ENCODE measurements around the gene UGT1A9. TPM values are rescaled to one million over a fixed set of nuclear protein-coding genes. Genes with fewer than 3 reads are reported as not detected.

UGT1A9 gene
- total and polyA plus RNA-seq, 2 donors (not counting 1 experiment from before 2014, with no cell fraction given) = not detected

DNA sequence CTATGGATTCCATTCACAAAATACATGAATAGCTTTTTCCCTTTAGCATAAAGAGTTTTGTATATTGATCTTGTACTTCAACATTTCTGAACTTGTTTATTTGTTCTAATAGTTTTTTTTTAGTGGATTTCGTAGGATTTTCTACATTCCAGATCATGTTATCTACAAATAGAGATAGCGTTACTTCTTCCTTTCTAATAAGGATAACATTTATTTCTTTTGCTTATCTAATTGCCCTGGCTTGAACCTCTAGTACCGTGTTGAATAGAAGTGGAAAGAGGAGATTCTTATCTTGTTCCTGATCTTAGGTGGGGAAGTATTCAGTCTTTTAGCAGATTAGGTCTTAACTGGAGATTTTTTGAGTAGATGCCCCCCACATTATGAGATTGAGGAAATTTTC lies 30.5 kb downstream of the UGT1A9 start:
- no peaks in the 10 kb centered on the region for H3K79me2 ChIP-seq (ENCODE audit: control insufficient read depth, insufficient read depth, low read length)
- no peak overlapping the region for H2AFZ ChIP-seq (ENCODE audit: low read length)
- H3K27ac ChIP-seq (ENCODE audit: insufficient read depth, low read length) = no peak overlapping the region
- no peaks in the 10 kb centered on the region for H3K36me3 ChIP-seq (ENCODE audit: control insufficient read depth, insufficient read depth, low read length)
- no peaks in the 10 kb centered on the region for H3K4me1 ChIP-seq (ENCODE audit: control insufficient read depth, extremely low read depth, insufficient read depth, low read length)
- H3K9me3 ChIP-seq (ENCODE audit: control insufficient read depth, insufficient read depth, low read depth, low read length) = no peaks in the 10 kb centered on the region
- no peak for DNase-seq (ENCODE audit: low read depth in 2 of 2)
- H3K27me3 ChIP-seq (ENCODE audit: control insufficient read depth, insufficient read depth, low read length) = no peaks in the 10 kb centered on the region
- H3K4me3 ChIP-seq (replicated peaks in 1 of 4; ENCODE audit: control extremely low read depth in 1 of 4, insufficient read depth in 1 of 4, low read depth in 3 of 4, low read length in 4 of 4) = no peak overlapping the region
- H3K4me2 ChIP-seq (ENCODE audit: extremely low read depth, insufficient read depth, low read length) = no peak overlapping the region
- no peak overlapping the region for H3K9ac ChIP-seq (ENCODE audit: insufficient read depth, low read length)
- no peaks in the 10 kb centered on the region for H4K20me1 ChIP-seq (ENCODE audit: control insufficient read depth, extremely low read depth, insufficient read depth, low read length)
- TF ChIP-seq EZH2 (IDR thresholded peaks at IDR 0.05; ENCODE audit: low read length, missing control alignments) = no peak
- TF ChIP-seq CTCF (conservative IDR thresholded peaks at IDR 0.05 in 1 of 2, IDR thresholded peaks at IDR 0.05 in 1 of 2; ENCODE audit: low read depth in 1 of 2, low read length in 2 of 2) = no peak

DNA sequence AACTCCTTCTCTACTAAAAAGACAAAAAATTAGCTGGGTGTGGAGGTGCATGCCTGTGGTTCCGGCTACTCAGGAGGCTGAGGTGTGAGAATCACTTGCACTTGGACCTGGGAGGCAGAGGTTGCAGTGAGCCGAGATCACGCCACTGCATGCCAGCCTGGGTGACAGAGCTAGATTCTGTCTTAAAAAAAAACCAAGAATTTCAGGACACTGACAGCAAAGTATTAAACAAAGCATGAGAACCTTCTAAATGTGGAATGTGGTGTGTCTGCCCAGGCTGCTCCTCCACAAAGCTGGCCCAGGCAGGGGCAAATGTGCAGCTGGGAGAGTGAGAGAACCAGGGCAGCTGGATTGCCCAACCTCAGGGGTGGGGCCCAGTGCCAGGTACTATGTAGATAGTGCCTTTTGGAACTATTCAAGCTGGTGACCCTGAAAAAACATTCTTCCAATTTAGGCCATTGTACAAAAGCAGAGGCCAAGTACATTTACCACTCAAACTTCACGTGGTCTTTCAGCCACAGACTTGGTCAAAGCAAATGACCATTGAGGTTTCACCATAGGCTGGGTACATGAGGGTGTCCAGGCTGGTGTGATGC lies 34.3 kb downstream of the UGT1A9 start:
- H3K36me3 ChIP-seq (ENCODE audit: control insufficient read depth, insufficient read depth, low read length) = no peaks in the 10 kb centered on the region
- H3K79me2 ChIP-seq (ENCODE audit: control insufficient read depth, insufficient read depth, low read length) = no peaks in the 10 kb centered on the region
- H3K27ac ChIP-seq (ENCODE audit: insufficient read depth, low read length) = no peak overlapping the region
- peak in 1 of 2 donors; percentile 56 for DNase-seq (ENCODE audit: low read depth in 2 of 2)
- no peaks in the 10 kb centered on the region for H3K27me3 ChIP-seq (ENCODE audit: control insufficient read depth, insufficient read depth, low read length)
- no peaks in the 10 kb centered on the region for H3K4me1 ChIP-seq (ENCODE audit: control insufficient read depth, extremely low read depth, insufficient read depth, low read length)
- no peak overlapping the region for H3K4me3 ChIP-seq (replicated peaks in 1 of 4; ENCODE audit: control extremely low read depth in 1 of 4, insufficient read depth in 1 of 4, low read depth in 3 of 4, low read length in 4 of 4)
- no peaks in the 10 kb centered on the region for H4K20me1 ChIP-seq (ENCODE audit: control insufficient read depth, extremely low read depth, insufficient read depth, low read length)
- no peak for TF ChIP-seq EZH2 (IDR thresholded peaks at IDR 0.05; ENCODE audit: low read length, missing control alignments)
- TF ChIP-seq CTCF (conservative IDR thresholded peaks at IDR 0.05 in 1 of 2, IDR thresholded peaks at IDR 0.05 in 1 of 2; ENCODE audit: low read depth in 1 of 2, low read length in 2 of 2) = no peak
- H3K4me2 ChIP-seq (ENCODE audit: extremely low read depth, insufficient read depth, low read length) = no peak overlapping the region
- no peak overlapping the region for H3K9ac ChIP-seq (ENCODE audit: insufficient read depth, low read length)
- H3K9me3 ChIP-seq (ENCODE audit: control insufficient read depth, insufficient read depth, low read depth, low read length) = no peaks in the 10 kb centered on the region
- H2AFZ ChIP-seq (ENCODE audit: low read length) = no peak overlapping the region

DNA sequence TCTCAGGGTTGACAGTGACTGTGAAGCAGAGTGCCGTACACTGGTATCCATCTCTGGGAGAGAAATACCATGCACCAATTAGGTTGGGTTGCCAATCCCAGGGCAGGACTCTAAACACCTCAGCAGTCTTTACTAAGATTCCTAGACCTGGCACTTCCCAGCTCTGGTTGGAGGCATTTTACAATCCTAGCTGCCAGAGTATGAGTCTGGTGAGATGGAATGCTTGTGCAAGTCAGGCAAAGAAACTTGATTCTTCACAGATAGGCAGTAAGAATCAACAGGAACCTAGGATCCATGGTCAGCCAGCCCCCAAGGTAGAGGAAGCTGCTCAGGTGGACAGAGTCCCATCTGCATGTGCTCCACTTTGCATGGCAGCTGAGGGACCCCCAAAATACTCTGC lies 35.0 kb downstream of the UGT1A9 start:
- TF ChIP-seq CTCF (conservative IDR thresholded peaks at IDR 0.05 in 1 of 2, IDR thresholded peaks at IDR 0.05 in 1 of 2; ENCODE audit: low read depth in 1 of 2, low read length in 2 of 2) = no peak
- no peak for TF ChIP-seq EZH2 (IDR thresholded peaks at IDR 0.05; ENCODE audit: low read length, missing control alignments)
- peak in 1 of 2 donors; percentile 78 for DNase-seq (ENCODE audit: low read depth in 2 of 2)
- no peak overlapping the region for H3K27ac ChIP-seq (ENCODE audit: insufficient read depth, low read length)
- H3K9me3 ChIP-seq (ENCODE audit: control insufficient read depth, insufficient read depth, low read depth, low read length) = no peaks in the 10 kb centered on the region
- no peaks in the 10 kb centered on the region for H3K27me3 ChIP-seq (ENCODE audit: control insufficient read depth, insufficient read depth, low read length)
- H3K79me2 ChIP-seq (ENCODE audit: control insufficient read depth, insufficient read depth, low read length) = no peaks in the 10 kb centered on the region
- H3K4me2 ChIP-seq (ENCODE audit: extremely low read depth, insufficient read depth, low read length) = no peak overlapping the region
- no peak overlapping the region for H3K9ac ChIP-seq (ENCODE audit: insufficient read depth, low read length)
- no peak overlapping the region for H2AFZ ChIP-seq (ENCODE audit: low read length)
- H3K36me3 ChIP-seq (ENCODE audit: control insufficient read depth, insufficient read depth, low read length) = no peaks in the 10 kb centered on the region
- H3K4me3 ChIP-seq (replicated peaks in 1 of 4; ENCODE audit: control extremely low read depth in 1 of 4, insufficient read depth in 1 of 4, low read depth in 3 of 4, low read length in 4 of 4) = no peak overlapping the region
- no peaks in the 10 kb centered on the region for H4K20me1 ChIP-seq (ENCODE audit: control insufficient read depth, extremely low read depth, insufficient read depth, low read length)
- no peaks in the 10 kb centered on the region for H3K4me1 ChIP-seq (ENCODE audit: control insufficient read depth, extremely low read depth, insufficient read depth, low read length)

Measured in fibroblast of lung (primary cell).